ENCODE data around the gene FGFR3.

FGFR3 gene

GRCh38 chr4:1792832-1793495, at the start of gene FGFR3:
TSS of gene FGFR3 (plus strand) at chr4:1793293. CDS start at chr4:1793935, 642 bp downstream.
- DNase-seq (ENCODE audit: low read depth, low spot score) = no peak

- DNase-seq (ENCODE audit: low read depth, low spot score) = no peak
Measured at GRCh38 chr4:1743551-1743950, 49.5 kb upstream of the FGFR3 start.

- DNase-seq (ENCODE audit: low read depth, low spot score) = no peak
Measured at GRCh38 chr4:1743975-1744374, 49.1 kb upstream of the FGFR3 start.

- DNase-seq (ENCODE audit: low read depth, low spot score) = no peak
Measured at GRCh38 chr4:1744552-1744951, 48.5 kb upstream of the FGFR3 start.

- DNase-seq (ENCODE audit: low read depth, low spot score) = no peak
Measured at GRCh38 chr4:1745165-1745564, 47.9 kb upstream of the FGFR3 start.

GRCh38 chr4:1745697-1746096, 47.4 kb upstream of the FGFR3 start:
- DNase-seq (ENCODE audit: low read depth, low spot score) = no peak

- DNase-seq (ENCODE audit: low read depth, low spot score) = no peak
Measured at GRCh38 chr4:1746265-1746691, 46.8 kb upstream of the FGFR3 start.

GRCh38 chr4:1746919-1747602, 46.0 kb upstream of the FGFR3 start:
- DNase-seq (ENCODE audit: low read depth, low spot score) = no peak

GRCh38 chr4:1747603-1747967, 45.5 kb upstream of the FGFR3 start:
- no peak for DNase-seq (ENCODE audit: low read depth, low spot score)

- no peak for DNase-seq (ENCODE audit: low read depth, low spot score)
Measured at GRCh38 chr4:1748465-1748995, 44.6 kb upstream of the FGFR3 start.

GRCh38 chr4:1749370-1749769, 43.7 kb upstream of the FGFR3 start:
- DNase-seq (ENCODE audit: low read depth, low spot score) = no peak

GRCh38 chr4:1749826-1750225, 43.3 kb upstream of the FGFR3 start:
- DNase-seq (ENCODE audit: low read depth, low spot score) = no peak

- no peak for DNase-seq (ENCODE audit: low read depth, low spot score)
Measured at GRCh38 chr4:1750381-1751154, 42.5 kb upstream of the FGFR3 start.

- DNase-seq (ENCODE audit: low read depth, low spot score) = no peak
Measured at GRCh38 chr4:1751155-1751918, 41.8 kb upstream of the FGFR3 start.

GRCh38 chr4:1751919-1752283, 41.2 kb upstream of the FGFR3 start:
- DNase-seq (ENCODE audit: low read depth, low spot score) = no peak

- no peak for DNase-seq (ENCODE audit: low read depth, low spot score)
Measured at GRCh38 chr4:1752284-1753041, 40.6 kb upstream of the FGFR3 start.

- no peak for DNase-seq (ENCODE audit: low read depth, low spot score)
Measured at GRCh38 chr4:1753294-1753696, 39.8 kb upstream of the FGFR3 start.

- DNase-seq (ENCODE audit: low read depth, low spot score) = no peak
Measured at GRCh38 chr4:1753697-1754311, 39.3 kb upstream of the FGFR3 start.

GRCh38 chr4:1754336-1754735, 38.8 kb upstream of the FGFR3 start:
- no peak for DNase-seq (ENCODE audit: low read depth, low spot score)

GRCh38 chr4:1755297-1755696, 37.8 kb upstream of the FGFR3 start:
- no peak for DNase-seq (ENCODE audit: low read depth, low spot score)

GRCh38 chr4:1756079-1756478, 37.0 kb upstream of the FGFR3 start:
- no peak for DNase-seq (ENCODE audit: low read depth, low spot score)

Data from smooth muscle cell of the brain vasculature (primary cell).